A549 (cell line): ENCODE data around the gene MAP7D1. TPM values are rescaled to one million over a fixed set of nuclear protein-coding genes. Genes with fewer than 3 reads are reported as not detected.

Experiments
- ATAC-seq, 2 experiments: fragments of 200-7000 bp in 1 of 2; fragments of >200 bp in 1 of 2; cut with Nextera tagmentation in 1 of 2; cut with Tn5 transposase in 1 of 2; 3 replicates each; pipeline versions ENCODE4 v1.8.0 to v1.9.1; 2018 to 2020; ENCODE audit warnings: mild to moderate bottlenecking in 1 of 2, moderate library complexity in 1 of 2
- CTCF ChIA-PET: fragments of 300-600 bp; sonication (Branson Sonifier 250); formaldehyde crosslinking; extraction: SDS; loops from one replicate; lab custom pipeline; 2021; ENCODE audit warnings: antibody characterized with exemption, inconsistent platforms; lab: Yijun Ruan, JAX
- POLR2A ChIA-PET: fragments of 350-600 bp; formaldehyde crosslinking; extraction: SDS; loops from one replicate; lab custom pipeline; 2021; ENCODE audit warnings: antibody characterized with exemption, inconsistent platforms; lab: Yijun Ruan, JAX
- DNase-seq, 2 experiments: peaks; one replicate each; pipeline versions ENCODE4 v3.0.0 to v3.0.0-alpha.2; 2011 to 2016; ENCODE audit warnings: low read depth in 1 of 2, low spot score in 1 of 2
- FAIRE-seq: peaks from 2 replicates; lab custom pipeline; 2011; peaks lifted over from hg19 to GRCh38; lab: Jason Lieb, UNC
- H3K27ac ChIP-seq, 2 experiments: fragments of >200 bp; sonication (Bioruptor Twin); formaldehyde crosslinking; 3 replicates each; pipeline ENCODE4 v1.5.1; 2016 to 2017
- H3K4me1 ChIP-seq: fragments of >200 bp; sonication (Bioruptor Twin); formaldehyde crosslinking; 3 replicates; pipeline ENCODE4 v1.6.1; 2016
- H3K4me2 ChIP-seq: fragments of >200 bp; sonication (Bioruptor Twin); formaldehyde crosslinking; 3 replicates; pipeline ENCODE4 v1.6.1; 2016
- H3K4me3 ChIP-seq: fragments of >200 bp; sonication (Bioruptor Twin); formaldehyde crosslinking; 3 replicates; pipeline ENCODE4 v1.5.1; 2016
- H3K9me3 ChIP-seq: fragments of >200 bp; sonication (Bioruptor Twin); formaldehyde crosslinking; 3 replicates; pipeline ENCODE4 v1.6.1; 2016
- EP300 ChIP-seq, 2 experiments: fragments of >200 bp; sonication (Bioruptor Twin); formaldehyde crosslinking; IDR thresholded peaks; 2 replicates in 1 of 2; 3 replicates in 1 of 2; pipeline ENCODE4 v1.6.1; 2016 to 2017
- FOSL2 ChIP-seq, 2 experiments: fragments of 450-650 bp in 1 of 2; fragments of >200 bp in 1 of 2; sonication (Bioruptor Twin) in 1 of 2; formaldehyde crosslinking; IDR thresholded peaks; 2 replicates each; pipeline versions ENCODE4 v1.5.0 to v1.6.1; 2016 to 2020; ENCODE audit warnings: mild to moderate bottlenecking in 1 of 2, moderate library complexity in 1 of 2
- HEYL ChIP-seq: fragments of 250-450 bp; sonication (Bioruptor Pico); IDR thresholded peaks from 2 replicates; pipeline ENCODE4 v1.8.0; 2021; ENCODE audit warnings: mild to moderate bottlenecking, moderate library complexity
- HMGXB4 ChIP-seq: fragments of 250-450 bp; sonication (Bioruptor Pico); IDR thresholded peaks from 2 replicates; pipeline ENCODE4 v1.5.0; 2021; ENCODE audit warnings: mild to moderate bottlenecking, moderate library complexity, borderline replicate concordance
- JUN ChIP-seq, 2 experiments: fragments of >200 bp; sonication (Bioruptor Twin); formaldehyde crosslinking; IDR thresholded peaks; 2 replicates in 1 of 2; 3 replicates in 1 of 2; pipeline ENCODE4 v1.6.1; 2016 to 2017
- KDM1A ChIP-seq: fragments of 200-600 bp; sonication (generic); IDR thresholded peaks from 2 replicates; pipeline ENCODE4 v1.6.1; 2016; ENCODE audit warnings: low read depth, mild to moderate bottlenecking
- MAX ChIP-seq: IDR thresholded peaks from 2 replicates; pipeline ENCODE4 v1.6.1; 2012
- NFE2L2 ChIP-seq: fragments of 150-350 bp; conservative IDR thresholded peaks from 2 replicates; pipeline ENCODE4 v1.6.1; 2014; ENCODE audit warnings: low read length
- PBX3 ChIP-seq: IDR thresholded peaks from 2 replicates; pipeline ENCODE4 v1.6.1; 2012
- POLR2A ChIP-seq: IDR thresholded peaks from 2 replicates; pipeline ENCODE4 v1.6.1; 2012; ENCODE audit warnings: mild to moderate bottlenecking, low read length
- RCOR1 ChIP-seq: fragments of 150-350 bp; IDR thresholded peaks from 2 replicates; pipeline ENCODE4 v1.6.1; 2014; ENCODE audit warnings: antibody characterized with exemption, low read length, low read depth
- REST ChIP-seq: fragments of 200-600 bp; sonication (generic); IDR thresholded peaks from 2 replicates; pipeline ENCODE4 v1.6.1; 2016; ENCODE audit warnings: antibody characterized with exemption, mild to moderate bottlenecking, moderate library complexity
- WGBS: methylation state at CpG from one replicate; pipeline ENCODE4 v1.1.6; 2017; ENCODE audit errors: missing lambda C conversion rate; 5-methylcytosine and 5-hydroxymethylcytosine counted together
- polyA minus RNA-seq: library from RNA; depleted of rRNA, polyadenylated mRNA; stranded (reverse); fragments of >200 nt; gene quantifications from 2 replicates; pipeline ENCODE4 v1.2.3, GENCODE V29; 2011; rRNA and poly(A)+ RNA removed
- polyA plus RNA-seq, 4 experiments: library from polyadenylated mRNA; depleted of rRNA in 3 of 4; stranded (reverse); fragments of >200 nt; fragmentation: RNase III in 1 of 4; extraction: RNeasy Plus Mini Kit Qiagen cat#74134 plus additional on column Dnase treatment in 1 of 4; gene quantifications; 2 replicates in 3 of 4; 3 replicates in 1 of 4; pipeline ENCODE4 v1.2.3, GENCODE V29; 2011 to 2017

Gene MAP7D1
- 15.4 and 16.4 TPM in 2 replicates for polyA plus RNA-seq (2011; rRNA removed)
- polyA plus RNA-seq (2012; cell fraction: cytosol; rRNA removed), result 65.2 and 90.0 TPM in 2 replicates
- polyA plus RNA-seq (2012; cell fraction: nucleus; rRNA removed), result 113 and 167 TPM in 2 replicates
- polyA plus RNA-seq (2017; fragmentation: RNase III; extraction: RNeasy Plus Mini Kit Qiagen cat#74134 plus additional on column Dnase treatment), result 74.9 to 79.0 TPM (median 75.0 TPM) in 3 replicates
- 15.5 and 28.3 TPM in 2 replicates for polyA minus RNA-seq

- Histone ChIP-seq H3K4me1 (peaks cover 54% of the 10 kb centered on the region), H3K4me2 (peak within 1 kb of the TSS; percentile 99), H3K27ac (peak within 1 kb of the TSS; percentile 98 to 99), H3K9me3 (no peaks in the 10 kb centered on the region), H3K4me3 (peak within 1 kb of the TSS; percentile 99)
- ATAC-seq, result peak; percentile 53 to 71
- FAIRE-seq, result no peak
- CTCF ChIA-PET, result interaction anchor here (1.1 to 2.3 kb wide), 9 partner anchors 8 to 131 kb away, joined by 3 to 12 read pairs (median 4); partner anchors contain the start of gene THRAP3
- DNase-seq, result peak; percentile 51 to 73
- TF ChIP-seq HMGXB4 (no peak), FOSL2 (IDR thresholded peaks at IDR 0.05) (peak; percentile 56; the same call in 1 of the 2 replicates), FOSL2 (CRISPR knock-in tag; IDR thresholded peaks at IDR 0.05) (peak; percentile 94), EP300 (IDR thresholded peaks at IDR 0.05) (peak in 1 of 2 experiments; percentile 24; a peak in 1 of 5 replicates), MAX (no peak), REST (no peak), POLR2A (peak; percentile 63), JUN (IDR thresholded peaks at IDR 0.05) (peak in 1 of 2 experiments; percentile 64; a peak in 1 of 5 replicates), RCOR1 (no peak)
- POLR2A ChIA-PET, result interaction anchor here (1.5 to 2.4 kb wide), 2 partner anchors 17 to 32 kb away, joined by 4 to 7 read pairs; no protein-coding TSS in a partner anchor
- no CpG with 5 or more reads among the region's 88 CpGs for WGBS
Observed at GRCh38 chr1:36155408-36156328, at the start of gene MAP7D1. TSS of gene MAP7D1 (plus strand) at chr1:36156160. CDS start at chr1:36156418, 258 bp downstream.

GRCh38 chr1:36106269-36106668, 49.7 kb upstream of the MAP7D1 start:
- ATAC-seq, result no peak; a peak in 2 of 6 replicates
- CTCF ChIA-PET, result interaction anchor here (0.6 to 13.6 kb wide), 6 partner anchors 9 to 179 kb away, joined by 3 to 147 read pairs (median 4); partner anchors contain the start of gene TRAPPC3
- 36% methylated on average over 5 of the region's 5 CpGs for WGBS

More at GRCh38 chr1:36106269-36106668, 49.7 kb upstream of the MAP7D1 start:
- no peak for DNase-seq
- H3K27ac ChIP-seq, result no peak overlapping the region
- no peak overlapping the region for H3K4me2 ChIP-seq
- TF ChIP-seq NFE2L2 (no peak), KDM1A (no peak), HEYL (no peak), PBX3 (no peak)
- no peaks in the 10 kb centered on the region for H3K9me3 ChIP-seq
- no peak for FAIRE-seq
- no peaks in the 10 kb centered on the region for H3K4me1 ChIP-seq
- POLR2A ChIA-PET, result no interaction called here
- no peak overlapping the region for H3K4me3 ChIP-seq
